Kidney (tissue), 14 donors: ENCODE measurements around the gene WNT3. TPM values are rescaled to one million over a fixed set of nuclear protein-coding genes. Genes with fewer than 3 reads are reported as not detected.

ENCODE experiments used
- DNase-seq, 5 donors: peaks; one replicate each; pipeline ENCODE4 v3.0.0-alpha.2; 2013 to 2020
- FAIRE-seq: peaks from 2 replicates; lab custom pipeline; 2012; peaks lifted over from hg19 to GRCh38; lab: Jason Lieb, UNC
- H3K27ac ChIP-seq, 2 donors: one replicate each; pipeline ENCODE4 v1.7.0; 2013; ENCODE audit warnings: low read depth in 2 of 2, low read length in 2 of 2, inconsistent platforms in 1 of 2
- H3K27me3 ChIP-seq: one replicate; pipeline ENCODE4 v1.7.1; 2013; ENCODE audit warnings: low read length, inconsistent platforms; ENCODE audit not compliant: control insufficient read depth, insufficient read depth
- H3K36me3 ChIP-seq, 3 donors: one replicate each; pipeline versions ENCODE4 v1.7.0 to v1.7.1; 2013; ENCODE audit warnings: low read length in 3 of 3, control low read depth in 1 of 3, inconsistent platforms in 1 of 3; ENCODE audit not compliant: insufficient read depth in 3 of 3, control insufficient read depth in 2 of 3
- H3K4me1 ChIP-seq, 3 donors: one replicate each; pipeline versions ENCODE4 v1.7.0 to v1.7.1; 2013; ENCODE audit warnings: low read length in 3 of 3, inconsistent platforms in 1 of 3, low read depth in 1 of 3; ENCODE audit not compliant: control insufficient read depth in 2 of 3, insufficient read depth in 2 of 3
- H3K4me3 ChIP-seq, 3 donors: one replicate each; pipeline versions ENCODE4 v1.7.0 to v1.8.1; 2013; ENCODE audit warnings: low read length in 3 of 3, control low read depth in 1 of 3, inconsistent platforms in 1 of 3
- H3K9ac ChIP-seq, 3 donors: one replicate each; pipeline versions ENCODE4 v1.7.0 to v1.7.1; 2013; ENCODE audit warnings: low read length in 3 of 3, control low read depth in 1 of 3, inconsistent platforms in 1 of 3
- H3K9me3 ChIP-seq, 3 donors: one replicate each; pipeline versions ENCODE4 v1.7.0 to v1.7.1; 2013; ENCODE audit warnings: low read length in 3 of 3, control low read depth in 1 of 3, inconsistent platforms in 1 of 3; ENCODE audit not compliant: control insufficient read depth in 2 of 3, insufficient read depth in 1 of 3
- CTCF ChIP-seq: IDR thresholded peaks from 3 replicates; pipeline ENCODE4 v1.5.1; 2012; ENCODE audit warnings: mild to moderate bottlenecking, moderate library complexity, borderline replicate concordance; ENCODE audit not compliant: insufficient read depth; ENCODE audit errors: extremely low read depth
- intact Hi-C: fragments of 100-400 bp; cut with DNase I; formaldehyde crosslinking; loops from one replicate; pipeline ENCODE4 v1.11.1; 2022
- polyA plus RNA-seq: library from polyadenylated mRNA; stranded (reverse); fragments of 350-450 nt; fragmentation: Illumina TruSeq; extraction: RNeasy Lipid Tissue Mini Kit (QIAGEN cat#74804); gene quantifications from one replicate; pipeline ENCODE4 v1.2.3, GENCODE V29; 2014; ENCODE audit warnings: low read depth, low replicate concordance; ENCODE audit not compliant: insufficient read depth
- total RNA-seq: library from RNA; stranded (reverse); fragmentation: NEBNext Ultra II Directional; extraction: Animal tissue kit (Norgen Biotek cat#: 25700); gene quantifications from one replicate; pipeline ENCODE4 v1.2.1, GENCODE V29; 2021
- donor health status: control.
- donor health status: control.
- donor health status: control.
- donor health status: control.
- donor health status: control.
- donor health status: DM: yes; HTN: yes; CAD: no.
- donor health status: Normal renal cell carcinoma (clear cell type).

The WNT3 gene
- total and polyA plus RNA-seq, 2 donors from 2014 or later, result 0.38 to 1.3 TPM

DNA sequence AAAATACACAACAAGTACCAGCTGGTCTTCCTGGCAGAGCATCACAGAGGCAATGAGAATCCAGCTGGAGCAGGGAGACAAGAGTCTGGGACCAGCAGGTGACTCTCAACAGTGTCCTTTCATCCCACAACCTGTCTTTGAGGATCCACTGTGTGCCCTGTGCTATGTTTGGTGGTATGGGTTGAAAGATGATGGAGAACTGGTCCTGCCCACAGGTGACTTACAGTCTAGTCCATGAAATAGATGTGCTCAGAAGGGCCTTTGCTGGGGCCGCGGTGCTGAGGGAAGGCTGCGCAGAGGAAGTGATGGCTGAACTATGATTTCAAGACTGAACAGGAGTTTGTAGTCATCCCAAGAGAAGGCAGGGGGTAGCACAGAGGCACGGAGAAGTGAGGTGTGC lies 17.9 kb downstream of the WNT3 start:
- intact Hi-C loops, result no loop called here
- no peaks in the 10 kb centered on the region for H3K9me3 ChIP-seq
- FAIRE-seq (no peak), DNase-seq (no peak)
- no peak for TF ChIP-seq CTCF
- no peaks in the 10 kb centered on the region for H3K4me1 ChIP-seq
- H3K9ac ChIP-seq, result no peak overlapping the region
- H3K27me3 ChIP-seq, result no peaks in the 10 kb centered on the region
- H3K4me3 ChIP-seq, result no peak overlapping the region
- no peaks in the 10 kb centered on the region for H3K36me3 ChIP-seq
- no peak overlapping the region for H3K27ac ChIP-seq

- FAIRE-seq (no peak), DNase-seq (no peak)
- no peak overlapping the region for H3K4me3 ChIP-seq
- no peaks in the 10 kb centered on the region for H3K27me3 ChIP-seq
- H3K9ac ChIP-seq, result no peak overlapping the region
- no peak overlapping the region for H3K27ac ChIP-seq
- H3K4me1 ChIP-seq, result no peaks in the 10 kb centered on the region
- intact Hi-C loops, result no loop called here
- TF ChIP-seq CTCF, result no peak
- H3K9me3 ChIP-seq, result no peaks in the 10 kb centered on the region
- H3K36me3 ChIP-seq, result no peaks in the 10 kb centered on the region
These were observed 21.4 kb downstream of the WNT3 start for GRCh38 chr17:46796956-46797530.

GRCh38 chr17:46796524-46796923 lies 22.0 kb downstream of the WNT3 start:
- H3K9me3 ChIP-seq, result no peaks in the 10 kb centered on the region
- no peak for FAIRE-seq
- intact Hi-C loops, result no loop called here
- DNase-seq, result no peak
- no peak overlapping the region for H3K4me3 ChIP-seq
- no peak overlapping the region for H3K9ac ChIP-seq
- no peak for TF ChIP-seq CTCF
- H3K36me3 ChIP-seq, result no peaks in the 10 kb centered on the region
- no peaks in the 10 kb centered on the region for H3K4me1 ChIP-seq
- H3K27ac ChIP-seq, result no peak overlapping the region
- H3K27me3 ChIP-seq, result no peaks in the 10 kb centered on the region

- no peak for DNase-seq
- H3K9ac ChIP-seq, result no peak overlapping the region
- no peaks in the 10 kb centered on the region for H3K4me1 ChIP-seq
- no peak overlapping the region for H3K27ac ChIP-seq
- no peak for TF ChIP-seq CTCF
- intact Hi-C loops, result no loop called here
- H3K27me3 ChIP-seq, result no peaks in the 10 kb centered on the region
- no peaks in the 10 kb centered on the region for H3K9me3 ChIP-seq
- no peak overlapping the region for H3K4me3 ChIP-seq
- H3K36me3 ChIP-seq, result no peaks in the 10 kb centered on the region
- FAIRE-seq, result no peak
These were observed 22.4 kb downstream of the WNT3 start for GRCh38 chr17:46796084-46796483.
